Measurements from ENCODE around the gene TEKT2.

- TF ChIP-seq EP300 (IDR thresholded peaks at IDR 0.05) (no peak), CTCF (IDR thresholded peaks at IDR 0.05) (no peak)
Observed at GRCh38 chr1:36083635-36084496, at the start of gene TEKT2.
